Skeletal muscle satellite cell (primary cell): Measurements from ENCODE around the gene DYDC2.

Experiments used
- H3K27me3 ChIP-seq: 2 replicates; pipeline ENCODE4 v1.7.0; 2013; ENCODE audit warnings: low read length; ENCODE audit not compliant: control insufficient read depth, insufficient read depth
- H3K36me3 ChIP-seq: 2 replicates; pipeline ENCODE4 v1.7.0; 2013; ENCODE audit warnings: mild to moderate bottlenecking, control low read depth, low read length; ENCODE audit not compliant: insufficient read depth
- H3K4me1 ChIP-seq: 2 replicates; pipeline ENCODE4 v1.7.0; 2013; ENCODE audit warnings: low read length; ENCODE audit not compliant: control insufficient read depth, insufficient read depth
- H3K4me2 ChIP-seq: 2 replicates; pipeline ENCODE4 v1.7.0; 2013; ENCODE audit warnings: mild to moderate bottlenecking, low read length
- H3K4me3 ChIP-seq: 2 replicates; pipeline ENCODE4 v1.7.0; 2013; ENCODE audit warnings: low read length
- H3K9ac ChIP-seq: 2 replicates; pipeline ENCODE4 v1.7.0; 2013; ENCODE audit warnings: mild to moderate bottlenecking, low read depth, low read length, moderate library complexity
- H3K9me3 ChIP-seq: replicated peaks from 2 replicates; pipeline ENCODE4 v1.7.0; 2013; ENCODE audit warnings: mild to moderate bottlenecking, control low read depth, low read length

DYDC2 gene

GRCh38 chr10:80406204-80406603 lies 49.6 kb downstream of the DYDC2 start:
- peaks cover 6% of the 10 kb centered on the region for H3K4me1 ChIP-seq
- peaks cover 46% of the 10 kb centered on the region for H3K27me3 ChIP-seq
- no peaks in the 10 kb centered on the region for H3K9me3 ChIP-seq
- no peaks in the 10 kb centered on the region for H3K36me3 ChIP-seq
- H3K4me2 ChIP-seq = no peak overlapping the region
- H3K4me3 ChIP-seq = no peak overlapping the region
- H3K9ac ChIP-seq = no peak overlapping the region

- Histone ChIP-seq H3K9ac (no peak overlapping the region), H3K27me3 (peaks cover 46% of the 10 kb centered on the region), H3K9me3 (no peaks in the 10 kb centered on the region), H3K4me1 (peaks cover 6% of the 10 kb centered on the region), H3K4me2 (peak overlapping the region; percentile 64), H3K36me3 (no peaks in the 10 kb centered on the region), H3K4me3 (peak overlapping the region; percentile 60)
These were observed 51.2 kb downstream of the DYDC2 start for GRCh38 chr10:80407812-80408241.

GRCh38 chr10:80408242-80409101 lies 51.9 kb downstream of the DYDC2 start, which contains the start of gene PRXL2A:
TSS of gene PRXL2A (plus strand) at chr10:80408551. CDS start at chr10:80420468, 11,917 bp downstream.
- H3K27me3 ChIP-seq = peaks cover 46% of the 10 kb centered on the region
- no peaks in the 10 kb centered on the region for H3K9me3 ChIP-seq
- H3K4me3 ChIP-seq = peak within 1 kb of the TSS; percentile 60
- no peaks in the 10 kb centered on the region for H3K36me3 ChIP-seq
- H3K4me2 ChIP-seq = peak within 1 kb of the TSS; percentile 64
- peaks cover 6% of the 10 kb centered on the region for H3K4me1 ChIP-seq
- H3K9ac ChIP-seq = no peak within 1 kb of the TSS

- Histone ChIP-seq H3K36me3 (no peaks in the 10 kb centered on the region), H3K4me1 (peaks cover 6% of the 10 kb centered on the region), H3K9ac (no peak overlapping the region), H3K27me3 (peaks cover 46% of the 10 kb centered on the region), H3K9me3 (no peaks in the 10 kb centered on the region), H3K4me2 (no peak overlapping the region), H3K4me3 (no peak overlapping the region)
These were observed 52.5 kb downstream of the DYDC2 start for GRCh38 chr10:80409121-80409520.

- Histone ChIP-seq H3K4me1 (peaks cover 6% of the 10 kb centered on the region), H3K4me3 (no peak overlapping the region), H3K27me3 (peaks cover 51% of the 10 kb centered on the region)
These were observed 53.5 kb downstream of the DYDC2 start for GRCh38 chr10:80410122-80410521.

GRCh38 chr10:80410578-80411145 lies 54.1 kb downstream of the DYDC2 start:
- H3K9ac ChIP-seq = no peak overlapping the region
- H3K4me1 ChIP-seq = peaks cover 6% of the 10 kb centered on the region
- H3K4me3 ChIP-seq = no peak overlapping the region
- no peaks in the 10 kb centered on the region for H3K36me3 ChIP-seq
- H3K9me3 ChIP-seq = no peaks in the 10 kb centered on the region
- no peak overlapping the region for H3K4me2 ChIP-seq
- H3K27me3 ChIP-seq = peaks cover 51% of the 10 kb centered on the region

More at GRCh38 chr10:80410122-80410521, 53.5 kb downstream of the DYDC2 start:
- no peaks in the 10 kb centered on the region for H3K36me3 ChIP-seq
- H3K9me3 ChIP-seq = no peaks in the 10 kb centered on the region
- no peak overlapping the region for H3K4me2 ChIP-seq
- H3K9ac ChIP-seq = no peak overlapping the region

GRCh38 chr10:80411267-80411668 lies 54.7 kb downstream of the DYDC2 start:
- Histone ChIP-seq H3K4me1 (peaks cover 6% of the 10 kb centered on the region), H3K4me3 (no peak overlapping the region), H3K9me3 (no peaks in the 10 kb centered on the region), H3K36me3 (no peaks in the 10 kb centered on the region), H3K4me2 (no peak overlapping the region), H3K27me3 (peaks cover 49% of the 10 kb centered on the region), H3K9ac (no peak overlapping the region)

- Histone ChIP-seq H3K4me2 (no peak overlapping the region), H3K9ac (no peak overlapping the region), H3K9me3 (no peaks in the 10 kb centered on the region), H3K27me3 (peaks cover 49% of the 10 kb centered on the region), H3K36me3 (no peaks in the 10 kb centered on the region), H3K4me3 (no peak overlapping the region), H3K4me1 (peaks cover 6% of the 10 kb centered on the region)
These were observed 55.2 kb downstream of the DYDC2 start for GRCh38 chr10:80411681-80412220.

- Histone ChIP-seq H3K4me1 (peaks cover 6% of the 10 kb centered on the region), H3K4me2 (no peak overlapping the region), H3K36me3 (no peaks in the 10 kb centered on the region), H3K27me3 (peaks cover 45% of the 10 kb centered on the region), H3K9me3 (no peaks in the 10 kb centered on the region), H3K4me3 (no peak overlapping the region), H3K9ac (no peak overlapping the region)
These were observed 55.9 kb downstream of the DYDC2 start for GRCh38 chr10:80412486-80412885.

- Histone ChIP-seq H3K36me3 (no peaks in the 10 kb centered on the region), H3K27me3 (peaks cover 36% of the 10 kb centered on the region), H3K9me3 (no peaks in the 10 kb centered on the region), H3K4me1 (peaks cover 1% of the 10 kb centered on the region), H3K4me2 (no peak overlapping the region), H3K9ac (no peak overlapping the region), H3K4me3 (no peak overlapping the region)
These were observed 56.9 kb downstream of the DYDC2 start for GRCh38 chr10:80413271-80413996.
